GM18873 (cell line): ENCODE measurements around the gene PCDHGA1.
A peak's percentile ranks its signal among the peaks of the same experiment; 100 is the strongest.
"Not testable (repeated sequence)": the region's sequence is repeated elsewhere in the genome, so short reads cannot be mapped to it uniquely, and the experiment has no call there.

ENCODE experiments used
- ATAC-seq: cut with Tn5 transposase; IDR thresholded peaks from one replicate; pipeline ENCODE4 v1.9.1; 2021; ENCODE audit warnings: mild to moderate bottlenecking, moderate library complexity, moderate number of reproducible peaks; ENCODE audit not compliant: unreplicated experiment, low FRiP score

The PCDHGA1 gene

DNA sequence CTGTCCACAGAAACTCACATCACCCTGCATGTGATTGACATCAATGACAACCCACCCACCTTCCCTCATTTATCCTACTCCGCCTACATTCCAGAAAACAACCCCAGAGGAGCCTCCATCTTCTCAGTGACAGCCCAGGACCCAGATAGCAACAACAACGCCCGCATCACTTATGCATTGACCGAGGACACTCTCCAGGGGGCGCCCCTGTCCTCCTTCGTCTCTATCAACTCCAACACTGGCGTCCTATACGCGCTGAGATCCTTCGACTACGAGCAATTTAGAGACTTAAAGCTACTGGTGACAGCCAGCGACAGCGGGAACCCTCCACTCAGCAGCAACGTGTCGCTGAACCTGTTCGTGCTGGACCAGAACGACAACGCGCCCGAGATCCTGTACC, 15.0 kb downstream of the PCDHGA1 start:
- ATAC-seq, result no peak

DNA sequence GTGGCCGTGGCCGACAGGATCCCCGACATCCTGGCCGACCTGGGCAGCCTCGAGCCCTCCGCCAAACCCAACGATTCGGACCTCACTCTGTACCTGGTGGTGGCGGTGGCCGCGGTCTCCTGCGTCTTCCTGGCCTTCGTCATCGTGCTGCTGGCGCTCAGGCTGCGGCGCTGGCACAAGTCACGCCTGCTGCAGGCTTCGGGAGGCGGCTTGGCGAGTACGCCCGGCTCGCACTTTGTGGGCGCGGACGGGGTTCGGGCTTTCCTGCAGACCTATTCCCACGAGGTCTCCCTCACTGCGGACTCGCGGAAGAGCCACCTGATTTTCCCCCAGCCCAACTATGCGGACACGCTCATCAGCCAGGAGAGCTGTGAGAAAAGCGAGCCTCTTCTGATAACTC, 15.7 kb downstream of the PCDHGA1 start:
- ATAC-seq, result not testable (repeated sequence)

DNA sequence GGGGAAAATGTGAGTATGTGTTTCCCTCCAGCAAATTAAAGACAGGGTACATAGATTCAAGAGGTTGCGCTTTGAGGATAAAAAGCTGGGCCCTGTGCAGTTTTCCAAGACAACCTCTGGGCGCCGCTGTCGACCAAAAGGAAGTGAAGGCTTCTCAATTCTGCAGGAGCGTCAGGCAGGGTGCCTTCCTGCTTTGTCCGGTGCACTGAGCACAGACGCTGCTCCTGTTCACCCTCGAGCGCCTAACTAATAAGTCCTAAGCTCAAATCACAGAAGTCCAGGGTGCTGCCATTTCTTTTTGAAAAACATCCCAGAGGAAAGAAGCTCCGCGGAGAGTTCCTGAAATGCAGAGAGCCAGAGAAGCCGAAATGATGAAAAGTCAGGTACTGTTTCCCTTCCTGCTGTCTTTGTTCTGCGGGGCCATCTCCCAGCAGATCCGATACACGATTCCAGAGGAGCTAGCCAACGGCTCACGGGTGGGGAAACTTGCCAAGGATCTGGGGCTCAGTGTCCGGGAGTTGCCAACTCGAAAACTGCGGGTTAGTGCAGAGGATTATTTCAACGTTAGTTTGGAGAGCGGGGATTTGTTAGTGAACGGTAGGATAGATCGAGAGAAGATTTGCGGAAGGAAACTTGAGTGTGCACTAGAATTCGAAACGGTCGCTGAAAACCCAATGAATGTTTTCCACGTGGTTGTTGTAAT, 19.8 kb downstream of the PCDHGA1 start, which contains the start of gene PCDHGB1:
Gene PCDHGB1 (plus strand): TSS at position 183 of the 703 bp plus-strand sequence. CDS start 162 bp downstream, at position 345.
- no peak for ATAC-seq

DNA sequence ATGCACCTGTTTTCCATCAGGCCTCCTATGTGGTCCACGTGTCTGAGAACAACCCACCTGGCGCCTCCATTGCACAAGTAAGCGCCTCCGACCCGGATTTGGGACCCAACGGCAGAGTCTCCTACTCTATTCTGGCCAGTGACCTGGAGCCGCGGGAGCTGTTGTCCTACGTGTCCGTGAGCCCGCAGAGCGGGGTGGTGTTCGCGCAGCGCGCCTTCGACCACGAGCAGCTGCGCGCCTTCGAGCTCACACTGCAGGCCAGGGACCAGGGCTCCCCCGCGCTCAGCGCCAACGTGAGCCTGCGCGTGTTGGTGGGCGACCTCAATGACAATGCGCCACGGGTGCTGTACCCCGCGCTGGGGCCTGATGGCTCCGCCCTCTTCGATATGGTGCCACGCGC, 21.3 kb downstream of the PCDHGA1 start:
- ATAC-seq, result no peak

DNA sequence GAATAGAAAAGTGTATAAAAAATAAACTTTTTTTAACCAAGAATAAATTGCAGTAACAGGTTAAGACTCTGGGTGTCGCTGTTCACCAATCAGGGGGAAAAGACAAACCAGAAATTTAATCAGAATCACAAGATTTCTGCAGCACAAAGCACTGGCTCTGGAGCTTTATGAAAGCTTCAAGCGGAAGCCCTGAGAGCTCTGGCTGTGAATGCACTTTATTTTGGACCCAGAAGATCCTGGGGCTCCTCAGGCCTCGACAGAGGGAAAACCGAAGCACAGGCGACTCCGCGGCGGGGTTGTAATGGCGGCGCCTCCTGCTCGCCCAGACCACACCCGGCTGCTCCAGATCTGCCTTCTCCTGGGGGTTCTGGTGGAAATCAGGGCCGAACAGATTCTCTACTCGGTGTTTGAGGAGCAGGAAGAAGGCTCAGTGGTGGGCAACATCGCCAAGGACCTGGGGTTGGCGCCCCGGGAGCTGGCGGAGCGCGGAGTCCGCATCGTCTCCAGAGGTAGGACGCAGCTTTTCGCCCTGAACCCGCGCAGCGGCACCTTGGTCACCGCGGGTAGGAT, 24.7 kb downstream of the PCDHGA1 start, which contains the start of gene PCDHGA4:
Gene PCDHGA4 (plus strand): TSS at position 122 of the 570 bp plus-strand sequence. CDS start 87 bp downstream, at position 209.
- ATAC-seq, result no peak

DNA sequence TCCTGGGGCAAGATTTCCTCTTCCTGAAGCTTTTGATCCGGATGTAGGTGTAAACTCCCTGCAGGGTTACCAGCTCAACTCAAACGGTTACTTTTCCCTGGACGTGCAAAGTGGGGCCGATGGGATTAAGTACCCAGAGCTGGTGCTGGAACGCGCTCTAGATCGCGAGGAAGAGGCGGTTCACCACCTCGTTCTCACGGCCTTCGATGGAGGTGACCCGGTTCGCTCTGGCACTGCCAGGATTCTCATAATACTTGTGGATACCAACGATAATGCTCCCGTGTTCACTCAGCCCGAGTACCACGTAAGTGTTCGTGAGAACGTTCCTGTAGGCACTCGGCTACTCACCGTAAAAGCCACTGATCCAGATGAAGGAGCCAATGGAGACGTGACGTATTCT, 25.3 kb downstream of the PCDHGA1 start:
- ATAC-seq, result no peak

DNA sequence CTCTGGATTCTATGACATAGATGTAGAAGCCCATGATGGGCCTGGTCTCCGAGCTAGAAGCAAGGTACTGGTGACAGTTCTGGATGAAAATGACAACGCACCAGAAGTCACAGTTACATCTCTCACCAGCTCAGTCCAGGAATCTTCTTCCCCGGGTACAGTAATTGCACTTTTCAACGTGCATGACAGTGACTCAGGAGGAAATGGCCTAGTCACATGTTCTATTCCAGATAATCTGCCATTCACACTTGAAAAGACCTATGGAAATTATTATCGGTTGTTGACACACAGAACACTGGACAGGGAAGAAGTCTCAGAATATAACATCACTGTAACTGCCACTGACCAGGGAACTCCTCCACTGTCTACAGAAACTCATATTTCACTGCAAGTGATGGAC, 25.8 kb downstream of the PCDHGA1 start:
- ATAC-seq, result no peak

DNA sequence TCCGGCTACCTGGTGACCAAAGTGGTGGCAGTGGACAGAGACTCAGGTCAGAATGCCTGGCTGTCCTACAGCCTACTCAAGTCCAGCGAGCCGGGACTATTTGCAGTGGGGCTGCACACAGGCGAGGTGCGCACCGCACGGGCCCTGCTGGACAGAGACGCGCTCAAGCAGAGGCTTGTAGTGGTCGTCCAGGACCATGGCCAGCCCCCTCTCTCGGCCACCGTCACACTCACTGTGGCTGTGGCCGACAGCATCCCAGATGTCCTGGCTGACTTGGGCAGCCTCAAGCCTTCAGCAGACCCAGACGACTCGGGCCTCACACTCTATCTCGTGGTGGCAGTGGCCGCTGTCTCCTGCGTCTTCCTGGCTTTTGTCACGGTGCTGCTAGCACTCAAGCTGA, 26.6 kb downstream of the PCDHGA1 start:
- ATAC-seq, result no peak

DNA sequence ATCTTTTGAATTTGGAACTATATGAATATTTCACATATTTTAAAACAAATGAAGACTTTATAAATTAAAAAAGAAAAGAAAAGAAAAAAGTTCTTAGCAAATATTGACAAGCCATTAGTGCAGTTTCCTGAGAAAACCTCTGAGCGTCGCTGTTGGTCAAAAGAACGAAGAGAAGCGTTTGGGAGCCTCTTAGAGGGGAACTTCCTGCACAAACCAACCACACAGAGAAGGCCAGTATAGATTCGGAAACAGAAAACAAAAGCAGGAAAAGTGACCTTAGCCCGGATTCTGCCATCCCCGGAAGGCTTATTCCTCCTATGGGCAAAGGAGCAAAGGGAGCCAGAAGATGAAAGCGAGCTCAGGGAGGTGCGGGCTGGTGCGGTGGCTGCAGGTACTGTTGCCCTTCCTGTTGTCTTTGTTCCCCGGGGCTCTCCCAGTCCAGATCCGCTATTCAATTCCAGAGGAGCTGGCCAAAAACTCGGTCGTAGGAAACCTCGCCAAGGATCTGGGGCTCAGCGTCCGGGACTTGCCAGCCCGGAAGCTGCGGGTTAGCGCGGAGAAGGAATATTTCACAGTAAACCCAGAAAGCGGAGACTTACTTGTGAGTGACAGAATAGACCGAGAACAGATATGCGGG, 29.6 kb downstream of the PCDHGA1 start, which contains the start of gene PCDHGB2:
Gene PCDHGB2 (plus strand): TSS at position 205 of the 637 bp plus-strand sequence. CDS start 142 bp downstream, at position 347.
- peak; percentile 84 for ATAC-seq

DNA sequence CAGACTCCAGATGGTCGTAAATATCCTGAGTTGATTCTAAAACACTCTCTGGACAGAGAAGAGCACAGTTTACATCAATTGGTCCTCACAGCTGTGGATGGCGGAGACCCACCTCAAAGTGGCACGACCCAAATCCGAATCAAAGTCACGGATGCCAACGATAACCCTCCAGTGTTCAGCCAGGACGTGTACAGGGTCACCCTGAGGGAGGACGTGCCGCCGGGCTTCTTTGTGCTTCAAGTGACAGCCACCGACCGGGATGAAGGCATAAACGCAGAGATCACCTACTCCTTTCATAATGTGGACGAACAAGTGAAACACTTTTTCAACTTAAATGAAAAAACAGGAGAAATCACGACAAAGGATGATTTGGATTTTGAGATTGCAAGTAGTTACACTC, 30.4 kb downstream of the PCDHGA1 start:
- no peak for ATAC-seq

DNA sequence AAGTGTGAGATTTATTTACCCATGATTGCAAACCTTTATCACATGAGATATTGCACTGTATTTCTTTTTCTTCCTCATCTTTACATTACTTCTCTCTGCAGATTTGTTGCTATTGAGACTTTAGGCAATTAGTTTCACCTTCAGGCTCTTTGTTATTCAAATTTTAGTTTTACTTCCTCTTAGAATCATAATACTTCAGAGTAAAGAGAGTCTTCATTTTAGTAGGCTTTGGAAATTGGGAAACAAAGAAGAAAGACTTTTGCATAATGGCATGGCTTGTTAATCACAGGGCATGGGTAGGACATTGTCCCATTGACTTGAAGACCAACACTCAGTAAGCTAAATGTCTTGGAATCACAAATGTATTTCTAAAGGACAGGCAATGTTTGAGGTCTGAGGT, 32.4 kb downstream of the PCDHGA1 start:
- no peak for ATAC-seq

DNA sequence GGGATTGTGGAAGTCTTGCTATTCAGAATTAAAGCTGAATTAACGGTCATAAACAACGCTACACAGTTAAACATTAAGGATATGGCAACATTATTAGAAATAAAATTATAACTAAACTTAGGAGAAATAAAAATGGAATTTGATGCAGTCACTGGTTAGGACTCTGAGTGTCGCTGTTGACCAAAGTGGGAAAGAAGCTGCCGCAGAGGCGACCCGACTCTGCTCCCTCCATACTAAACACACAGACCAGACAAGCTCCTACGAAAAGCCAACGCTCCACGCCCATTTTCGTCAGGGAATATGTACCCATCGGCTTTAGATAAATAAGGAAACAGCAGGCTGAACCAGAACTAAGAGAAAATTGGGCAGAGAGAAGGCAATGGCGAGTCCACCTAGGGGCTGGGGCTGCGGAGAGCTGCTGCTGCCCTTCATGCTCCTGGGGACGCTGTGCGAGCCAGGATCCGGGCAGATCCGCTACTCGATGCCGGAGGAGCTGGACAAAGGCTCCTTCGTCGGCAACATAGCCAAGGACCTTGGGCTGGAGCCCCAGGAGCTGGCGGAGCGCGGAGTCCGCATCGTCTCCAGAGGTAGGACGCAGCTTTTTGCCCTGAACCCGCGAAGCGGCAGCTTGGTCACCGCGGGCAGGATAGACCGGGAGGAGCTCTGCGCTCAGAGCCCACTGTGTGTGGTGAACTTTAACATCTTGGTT, 33.8 kb downstream of the PCDHGA1 start, which contains the start of gene PCDHGA5:
Gene PCDHGA5 (plus strand): TSS at position 211 of the 709 bp plus-strand sequence. CDS start 169 bp downstream, at position 380.
- ATAC-seq, result no peak

DNA sequence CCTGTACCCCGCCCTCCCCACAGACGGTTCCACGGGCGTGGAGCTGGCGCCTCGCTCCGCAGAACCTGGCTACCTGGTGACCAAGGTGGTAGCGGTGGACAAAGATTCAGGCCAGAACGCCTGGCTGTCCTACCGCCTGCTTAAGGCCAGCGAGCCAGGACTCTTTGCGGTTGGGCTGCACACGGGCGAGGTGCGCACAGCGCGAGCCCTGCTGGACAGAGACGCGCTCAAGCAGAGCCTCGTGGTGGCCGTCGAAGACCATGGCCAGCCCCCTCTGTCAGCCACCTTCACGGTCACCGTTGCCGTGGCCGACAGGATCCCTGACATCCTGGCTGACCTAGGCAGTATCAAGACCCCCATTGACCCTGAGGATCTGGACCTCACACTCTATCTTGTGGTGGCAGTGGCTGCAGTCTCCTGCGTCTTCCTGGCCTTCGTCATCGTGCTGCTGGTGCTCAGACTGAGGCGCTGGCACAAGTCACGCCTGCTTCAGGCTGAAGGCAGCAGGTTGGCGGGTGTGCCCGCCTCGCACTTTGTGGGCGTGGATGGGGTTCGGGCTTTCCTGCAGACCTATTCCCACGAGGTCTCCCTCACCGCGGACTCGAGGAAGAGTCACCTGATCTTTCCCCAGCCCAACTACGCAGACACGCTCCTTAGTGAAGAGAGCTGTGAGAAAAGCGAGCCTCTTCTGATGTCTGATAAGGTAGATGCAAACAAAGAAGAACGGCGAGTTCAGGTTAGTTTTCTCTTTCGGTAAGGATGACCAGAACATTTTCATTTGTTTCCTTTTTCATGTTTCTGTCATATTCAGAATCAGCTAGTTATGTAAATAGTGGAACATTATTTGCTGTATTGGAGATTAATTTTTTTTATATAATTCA, 35.9 kb downstream of the PCDHGA1 start:
- no peak for ATAC-seq

DNA sequence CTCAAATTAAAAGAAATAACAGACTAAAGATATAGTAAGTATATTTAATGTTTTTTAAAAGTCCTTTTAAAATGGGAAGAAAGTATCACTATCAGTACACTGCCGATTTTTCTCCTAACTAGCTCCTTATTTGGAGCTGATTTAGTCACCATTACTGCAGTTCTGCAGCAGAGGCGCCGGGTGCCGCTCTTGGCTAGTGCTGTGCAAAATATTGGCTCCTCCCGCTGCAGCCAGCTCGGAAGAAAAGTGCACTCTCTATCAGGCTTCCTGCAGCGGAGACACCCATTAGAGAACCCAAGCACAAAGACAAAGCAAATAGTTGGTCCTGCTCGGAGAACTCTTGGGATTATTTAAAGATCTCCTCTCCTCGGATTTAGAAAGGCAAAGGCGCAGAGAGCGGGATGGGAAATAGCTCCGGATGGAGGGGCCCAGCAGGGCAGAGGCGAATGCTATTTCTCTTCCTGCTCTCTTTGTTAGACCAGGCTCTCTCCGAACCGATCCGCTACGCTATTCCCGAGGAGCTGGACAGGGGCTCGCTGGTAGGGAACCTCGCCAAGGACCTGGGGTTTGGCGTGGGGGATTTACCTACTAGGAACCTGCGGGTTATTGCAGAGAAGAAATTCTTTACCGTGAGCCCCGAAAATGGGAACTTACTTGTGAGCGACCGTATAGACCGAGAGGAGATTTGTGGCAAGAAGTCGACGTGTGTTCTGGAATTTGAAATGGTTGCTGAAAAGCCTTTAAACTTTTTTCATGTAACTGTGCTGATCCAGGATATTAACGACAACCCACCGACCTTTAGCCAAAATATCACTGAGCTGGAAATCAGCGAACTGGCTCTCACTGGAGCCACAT, 39.9 kb downstream of the PCDHGA1 start, which contains the start of gene PCDHGB3:
Gene PCDHGB3 (plus strand): TSS at position 249 of the 855 bp plus-strand sequence. CDS start 153 bp downstream, at position 402.
- ATAC-seq, result no peak

DNA sequence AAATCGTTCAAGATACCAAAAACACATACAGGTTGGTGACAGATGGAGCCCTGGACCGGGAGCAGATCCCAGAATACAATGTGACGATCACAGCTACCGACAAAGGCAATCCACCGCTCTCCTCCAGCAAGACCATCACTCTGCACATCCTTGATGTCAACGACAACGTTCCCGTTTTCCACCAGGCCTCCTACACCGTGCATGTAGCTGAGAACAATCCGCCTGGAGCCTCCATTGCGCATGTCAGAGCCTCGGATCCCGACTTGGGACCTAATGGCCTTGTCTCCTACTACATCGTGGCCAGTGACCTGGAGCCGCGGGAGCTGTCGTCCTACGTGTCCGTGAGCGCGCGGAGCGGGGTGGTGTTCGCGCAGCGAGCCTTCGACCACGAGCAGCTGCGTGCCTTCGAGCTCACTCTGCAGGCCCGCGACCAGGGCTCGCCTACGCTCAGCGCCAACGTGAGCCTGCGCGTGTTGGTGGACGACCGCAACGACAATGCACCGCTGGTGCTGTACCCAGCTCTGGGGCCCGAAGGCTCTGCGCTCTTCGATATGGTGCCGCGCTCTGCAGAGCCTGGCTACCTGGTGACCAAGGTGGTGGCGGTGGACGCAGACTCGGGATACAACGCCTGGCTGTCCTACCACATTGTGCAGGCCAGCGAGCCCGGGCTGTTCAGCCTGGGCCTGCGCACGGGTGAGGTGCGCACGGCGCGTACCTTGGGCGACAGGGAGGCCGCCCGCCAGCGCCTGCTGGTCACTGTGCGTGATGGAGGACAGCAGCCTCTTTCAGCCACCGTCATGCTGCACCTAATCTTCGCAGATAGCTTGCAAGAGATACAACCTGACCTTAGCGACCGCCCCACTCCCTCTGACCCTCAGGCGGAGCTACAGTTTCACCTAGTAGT, 41.5 kb downstream of the PCDHGA1 start:
- ATAC-seq, result no peak

DNA sequence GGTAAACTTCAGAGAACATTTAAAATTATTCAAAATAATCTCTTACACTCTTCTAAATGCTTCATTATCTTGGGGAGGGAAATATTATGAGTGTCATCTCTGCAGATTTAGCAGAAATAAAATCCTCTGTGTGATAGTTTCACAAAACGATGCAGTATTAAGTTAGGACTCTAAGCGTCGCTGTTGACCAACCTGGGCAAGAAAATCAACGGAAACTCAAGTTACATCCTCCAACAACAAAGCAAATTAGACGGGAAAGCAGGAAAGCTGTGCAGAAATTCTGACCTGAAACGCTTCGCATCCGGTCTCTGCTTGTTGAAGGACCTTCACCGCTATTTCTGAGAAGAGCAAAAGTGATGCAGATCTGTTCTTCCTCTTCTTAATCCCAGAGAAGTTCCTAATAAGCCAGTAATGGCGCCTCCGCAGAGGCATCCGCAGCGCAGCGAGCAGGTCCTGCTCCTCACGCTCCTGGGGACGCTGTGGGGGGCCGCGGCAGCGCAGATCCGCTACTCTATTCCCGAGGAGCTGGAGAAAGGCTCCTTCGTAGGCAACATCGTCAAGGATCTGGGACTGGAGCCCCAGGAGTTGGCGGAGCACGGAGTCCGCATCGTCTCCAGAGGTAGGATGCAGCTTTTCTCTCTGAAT, 43.5 kb downstream of the PCDHGA1 start, which contains the start of gene PCDHGA6:
Gene PCDHGA6 (plus strand): TSS at position 219 of the 645 bp plus-strand sequence. CDS start 193 bp downstream, at position 412.
- no peak for ATAC-seq

DNA sequence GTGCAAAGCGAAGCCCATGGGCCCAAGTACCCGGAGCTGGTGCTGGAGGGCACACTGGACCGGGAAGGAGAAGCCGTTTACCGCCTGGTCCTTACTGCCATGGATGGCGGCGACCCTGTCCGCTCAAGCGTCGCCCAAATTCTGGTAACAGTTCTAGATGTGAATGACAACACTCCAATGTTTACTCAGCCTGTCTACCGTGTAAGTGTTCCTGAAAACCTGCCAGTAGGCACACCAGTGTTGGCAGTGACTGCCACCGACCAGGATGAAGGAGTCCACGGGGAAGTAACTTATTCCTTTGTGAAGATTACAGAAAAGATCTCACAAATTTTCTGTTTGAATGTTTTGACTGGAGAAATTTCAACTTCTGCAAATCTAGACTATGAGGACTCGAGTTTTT, 44.3 kb downstream of the PCDHGA1 start:
- no peak for ATAC-seq
